Measurements from ENCODE around the gene ZNF804A.

The ZNF804A gene

GRCh38 chr2:184780944-184781343, 182.6 kb downstream of the ZNF804A start:
- Mint-ChIP-seq H3K4me3 (no peak overlapping the region), H3K27ac (no peak overlapping the region), H3K36me3 (no peaks in the 10 kb centered on the region), H3K9me3 (ENCODE audit: low read depth) (peaks cover 23% of the 10 kb centered on the region), H3K27me3 (no peaks in the 10 kb centered on the region), H3K4me1 (ENCODE audit: low read depth) (no peaks in the 10 kb centered on the region)

- H3K4me1 Mint-ChIP-seq (ENCODE audit: low read depth), result no peaks in the 10 kb centered on the region
- H3K9me3 Mint-ChIP-seq (ENCODE audit: low read depth), result peaks cover 26% of the 10 kb centered on the region
- H3K36me3 Mint-ChIP-seq, result no peaks in the 10 kb centered on the region
- H3K4me3 Mint-ChIP-seq, result no peak overlapping the region
- H3K27me3 Mint-ChIP-seq, result no peaks in the 10 kb centered on the region
- H3K27ac Mint-ChIP-seq, result no peak overlapping the region
These were observed 185.2 kb downstream of the ZNF804A start for GRCh38 chr2:184783576-184783975.

- H3K4me1 Mint-ChIP-seq (ENCODE audit: low read depth), result no peaks in the 10 kb centered on the region
- no peak overlapping the region for H3K27ac Mint-ChIP-seq
- peaks cover 26% of the 10 kb centered on the region for H3K9me3 Mint-ChIP-seq (ENCODE audit: low read depth)
- no peaks in the 10 kb centered on the region for H3K27me3 Mint-ChIP-seq
- no peak overlapping the region for H3K4me3 Mint-ChIP-seq
- no peaks in the 10 kb centered on the region for H3K36me3 Mint-ChIP-seq
These were observed 194.8 kb downstream of the ZNF804A start for GRCh38 chr2:184793176-184793575.

DNA sequence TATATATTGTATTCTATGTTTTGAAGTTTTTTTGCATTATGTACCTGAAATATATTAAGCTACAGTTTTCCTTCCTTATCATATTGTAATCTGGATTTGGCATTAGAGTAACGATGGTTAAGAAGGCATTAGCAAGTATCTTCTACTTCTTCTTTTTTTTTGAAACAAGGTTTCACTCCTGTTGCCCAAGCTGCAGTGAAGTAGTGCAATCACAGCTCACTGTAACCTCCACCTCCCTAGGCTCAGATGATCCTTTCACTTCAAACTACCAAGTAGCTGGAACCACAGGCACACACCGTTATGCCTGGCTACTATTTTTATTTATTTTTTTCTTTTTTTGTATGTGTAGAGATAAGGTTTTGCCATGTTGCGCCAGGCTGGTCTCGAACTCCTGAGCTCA, 201.1 kb downstream of the ZNF804A start:
- no peaks in the 10 kb centered on the region for H3K4me1 Mint-ChIP-seq (ENCODE audit: low read depth)
- H3K27me3 Mint-ChIP-seq, result no peaks in the 10 kb centered on the region
- H3K27ac Mint-ChIP-seq, result no peak overlapping the region
- H3K36me3 Mint-ChIP-seq, result no peaks in the 10 kb centered on the region
- peaks cover 9% of the 10 kb centered on the region for H3K9me3 Mint-ChIP-seq (ENCODE audit: low read depth)
- no peak overlapping the region for H3K4me3 Mint-ChIP-seq

GRCh38 chr2:184814421-184814820, 216.1 kb downstream of the ZNF804A start:
- Mint-ChIP-seq H3K27ac (no peak overlapping the region), H3K4me1 (ENCODE audit: low read depth) (no peaks in the 10 kb centered on the region), H3K36me3 (no peaks in the 10 kb centered on the region), H3K27me3 (no peaks in the 10 kb centered on the region), H3K9me3 (ENCODE audit: low read depth) (peaks cover 4% of the 10 kb centered on the region), H3K4me3 (no peak overlapping the region)

DNA sequence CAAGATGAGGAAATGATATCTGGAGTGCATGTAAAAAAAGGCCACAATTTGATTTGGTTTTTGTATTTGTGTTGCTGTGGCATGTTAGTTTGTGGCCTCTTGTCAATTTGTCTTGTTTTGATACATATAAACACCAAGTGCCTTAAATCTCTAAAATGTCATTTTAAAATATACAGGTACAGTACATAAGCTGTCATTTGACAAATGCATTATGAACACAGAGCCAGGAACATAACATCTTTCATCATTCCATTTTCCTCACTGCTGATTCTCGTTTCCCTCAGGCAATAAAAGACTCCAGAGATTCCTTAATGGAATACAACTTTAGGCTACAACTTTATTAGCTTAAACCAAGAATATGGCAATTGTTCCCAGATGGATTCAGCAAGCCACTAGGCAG, 217.5 kb downstream of the ZNF804A start:
- no peaks in the 10 kb centered on the region for H3K36me3 Mint-ChIP-seq
- H3K4me1 Mint-ChIP-seq (ENCODE audit: low read depth), result no peaks in the 10 kb centered on the region

GRCh38 chr2:184824597-184824996, 226.3 kb downstream of the ZNF804A start:
- Mint-ChIP-seq H3K4me1 (ENCODE audit: low read depth) (no peaks in the 10 kb centered on the region), H3K36me3 (no peaks in the 10 kb centered on the region), H3K4me3 (no peak overlapping the region), H3K9me3 (ENCODE audit: low read depth) (peaks cover 11% of the 10 kb centered on the region), H3K27me3 (no peaks in the 10 kb centered on the region), H3K27ac (no peak overlapping the region)

More for the DNA sequence above, 217.5 kb downstream of the ZNF804A start:
- H3K27ac Mint-ChIP-seq, result no peak overlapping the region
- peaks cover 13% of the 10 kb centered on the region for H3K9me3 Mint-ChIP-seq (ENCODE audit: low read depth)
- no peaks in the 10 kb centered on the region for H3K27me3 Mint-ChIP-seq
- no peak overlapping the region for H3K4me3 Mint-ChIP-seq

GRCh38 chr2:184830531-184830930, 232.2 kb downstream of the ZNF804A start:
- Mint-ChIP-seq H3K36me3 (no peaks in the 10 kb centered on the region), H3K9me3 (ENCODE audit: low read depth) (peaks cover 3% of the 10 kb centered on the region), H3K4me1 (ENCODE audit: low read depth) (no peaks in the 10 kb centered on the region), H3K4me3 (no peak overlapping the region), H3K27ac (no peak overlapping the region), H3K27me3 (no peaks in the 10 kb centered on the region)

DNA sequence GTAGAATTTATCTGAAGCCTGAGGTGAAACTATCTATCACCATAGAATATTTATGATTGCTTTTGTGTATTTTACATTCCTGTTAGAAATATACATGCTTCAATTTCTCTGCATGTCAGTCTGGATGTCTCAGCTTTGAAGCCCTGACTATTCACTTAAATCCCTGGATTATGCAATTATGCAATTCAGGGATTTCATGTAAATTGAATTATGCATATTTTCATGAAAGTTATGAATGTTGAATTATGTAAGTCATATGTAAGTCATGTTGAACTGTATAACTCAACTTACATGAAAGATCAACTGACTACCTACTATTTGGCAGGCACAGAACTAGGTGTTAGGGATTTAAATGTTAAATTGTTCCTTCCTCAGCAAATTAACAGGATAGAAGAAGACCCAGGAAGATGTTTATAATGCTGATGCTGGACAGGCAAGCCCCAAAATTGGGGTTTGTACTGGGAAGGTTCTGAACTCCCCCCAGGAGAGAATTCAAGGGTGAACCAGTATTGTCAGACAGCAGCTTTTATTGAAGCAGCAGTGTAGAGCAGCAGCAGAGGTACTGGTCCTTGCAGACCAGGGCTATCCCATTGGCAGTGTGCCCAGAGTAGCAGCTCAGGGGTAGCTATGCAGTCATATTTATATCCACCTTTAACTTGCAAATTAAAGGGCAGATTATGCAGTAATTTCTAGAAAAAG, 236.5 kb downstream of the ZNF804A start:
- H3K36me3 Mint-ChIP-seq, result no peaks in the 10 kb centered on the region
- no peaks in the 10 kb centered on the region for H3K4me1 Mint-ChIP-seq (ENCODE audit: low read depth)
- no peak overlapping the region for H3K27ac Mint-ChIP-seq
- no peaks in the 10 kb centered on the region for H3K27me3 Mint-ChIP-seq
- H3K9me3 Mint-ChIP-seq (ENCODE audit: low read depth), result no peaks in the 10 kb centered on the region
- H3K4me3 Mint-ChIP-seq, result no peak overlapping the region

DNA sequence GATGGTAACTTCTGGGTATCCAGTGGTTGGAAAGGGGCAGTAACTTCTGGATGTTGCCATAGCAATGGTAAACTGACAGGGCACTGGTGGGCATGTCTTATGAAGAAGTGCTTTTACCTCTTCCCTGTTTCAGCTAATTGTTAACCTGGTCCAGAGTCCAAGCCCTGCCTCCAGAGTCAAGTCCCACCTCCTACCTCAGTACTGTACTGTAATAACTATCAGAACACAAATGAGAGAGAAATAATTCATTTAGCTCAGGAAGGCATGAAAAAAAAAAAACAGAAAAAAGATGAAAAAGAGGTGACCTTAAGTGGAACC, 237.0 kb downstream of the ZNF804A start:
- H3K4me1 Mint-ChIP-seq (ENCODE audit: low read depth), result no peaks in the 10 kb centered on the region
- H3K36me3 Mint-ChIP-seq, result no peaks in the 10 kb centered on the region
- H3K9me3 Mint-ChIP-seq (ENCODE audit: low read depth), result no peaks in the 10 kb centered on the region
- no peak overlapping the region for H3K4me3 Mint-ChIP-seq
- no peak overlapping the region for H3K27ac Mint-ChIP-seq
- H3K27me3 Mint-ChIP-seq, result no peaks in the 10 kb centered on the region

- Mint-ChIP-seq H3K4me3 (no peak overlapping the region), H3K4me1 (ENCODE audit: low read depth) (no peaks in the 10 kb centered on the region), H3K36me3 (no peaks in the 10 kb centered on the region), H3K9me3 (ENCODE audit: low read depth) (no peaks in the 10 kb centered on the region), H3K27me3 (no peaks in the 10 kb centered on the region), H3K27ac (no peak overlapping the region)
These were observed 249.0 kb downstream of the ZNF804A start for GRCh38 chr2:184847331-184847730.

GRCh38 chr2:184849516-184849915, 251.2 kb downstream of the ZNF804A start:
- no peaks in the 10 kb centered on the region for H3K36me3 Mint-ChIP-seq
- H3K9me3 Mint-ChIP-seq (ENCODE audit: low read depth), result no peaks in the 10 kb centered on the region
- H3K27me3 Mint-ChIP-seq, result no peaks in the 10 kb centered on the region
- no peak overlapping the region for H3K4me3 Mint-ChIP-seq
- H3K27ac Mint-ChIP-seq, result no peak overlapping the region
- H3K4me1 Mint-ChIP-seq (ENCODE audit: low read depth), result no peaks in the 10 kb centered on the region

GRCh38 chr2:184851576-184851975, 253.2 kb downstream of the ZNF804A start:
- Mint-ChIP-seq H3K27ac (no peak overlapping the region), H3K4me3 (no peak overlapping the region), H3K27me3 (no peaks in the 10 kb centered on the region), H3K9me3 (ENCODE audit: low read depth) (no peaks in the 10 kb centered on the region), H3K4me1 (ENCODE audit: low read depth) (no peaks in the 10 kb centered on the region), H3K36me3 (no peaks in the 10 kb centered on the region)

DNA sequence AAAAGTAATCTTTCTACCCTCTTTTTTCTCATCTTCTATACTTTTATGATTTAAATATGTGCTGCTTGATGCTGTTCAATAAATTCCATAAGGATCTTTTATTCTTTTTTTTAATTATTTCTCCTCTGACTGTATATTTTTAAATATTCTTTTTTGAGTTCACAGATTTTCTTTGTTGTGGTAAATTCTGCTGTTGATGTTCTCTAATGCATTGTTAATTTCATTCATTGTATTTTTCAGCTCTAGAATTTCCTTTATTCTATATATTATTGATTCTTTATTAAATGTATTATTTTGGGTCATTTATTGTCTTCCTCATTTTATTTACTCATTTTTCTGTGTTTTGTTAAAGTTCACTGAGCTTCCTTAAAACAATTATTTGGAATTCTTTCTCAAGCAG, 260.9 kb downstream of the ZNF804A start:
- Mint-ChIP-seq H3K9me3 (ENCODE audit: low read depth) (peaks cover 15% of the 10 kb centered on the region), H3K27me3 (no peaks in the 10 kb centered on the region), H3K36me3 (no peaks in the 10 kb centered on the region), H3K4me3 (no peak overlapping the region), H3K27ac (no peak overlapping the region), H3K4me1 (ENCODE audit: low read depth) (no peaks in the 10 kb centered on the region)

- no peaks in the 10 kb centered on the region for H3K27me3 Mint-ChIP-seq
- H3K36me3 Mint-ChIP-seq, result no peaks in the 10 kb centered on the region
- no peak overlapping the region for H3K4me3 Mint-ChIP-seq
- H3K27ac Mint-ChIP-seq, result no peak overlapping the region
- H3K9me3 Mint-ChIP-seq (ENCODE audit: low read depth), result peaks cover 15% of the 10 kb centered on the region
- no peaks in the 10 kb centered on the region for H3K4me1 Mint-ChIP-seq (ENCODE audit: low read depth)
These were observed 262.4 kb downstream of the ZNF804A start for GRCh38 chr2:184860744-184861143.

DNA sequence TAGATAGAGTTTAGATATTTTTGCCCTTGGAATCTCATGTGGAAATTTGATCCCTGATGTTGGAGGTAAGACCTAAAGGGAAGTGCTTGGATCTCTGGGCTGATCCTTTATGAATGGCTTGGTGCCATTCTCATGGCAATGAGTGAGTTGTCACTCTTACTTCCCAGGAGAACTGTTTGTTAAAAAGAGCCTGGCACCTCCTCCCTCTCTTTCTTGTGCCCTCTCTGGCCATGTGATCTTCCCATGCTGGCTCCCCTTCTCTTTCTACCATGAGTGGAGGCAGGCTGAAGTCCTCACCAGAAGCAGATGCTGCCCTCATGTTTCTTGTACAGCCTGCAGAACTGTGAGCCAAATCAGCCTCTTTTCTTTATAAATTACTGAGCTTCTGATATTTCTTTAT, 276.9 kb downstream of the ZNF804A start:
- no peak overlapping the region for H3K4me3 Mint-ChIP-seq
- H3K9me3 Mint-ChIP-seq (ENCODE audit: low read depth), result peaks cover 7% of the 10 kb centered on the region
- H3K27me3 Mint-ChIP-seq, result no peaks in the 10 kb centered on the region
- H3K4me1 Mint-ChIP-seq (ENCODE audit: low read depth), result no peaks in the 10 kb centered on the region
- H3K27ac Mint-ChIP-seq, result no peak overlapping the region
- no peaks in the 10 kb centered on the region for H3K36me3 Mint-ChIP-seq
